Nephron (organoid): ENCODE measurements around the gene ATXN1.
A peak's percentile ranks its signal among the peaks of the same experiment; 100 is the strongest.

Experiments used
- H3K27ac Mint-ChIP-seq, 3 experiments: 2 replicates each; pipeline ENCODE4 v1.8.0; 2020; ENCODE audit warnings: mixed read lengths in 3 of 3, mild to moderate bottlenecking in 2 of 3, moderate library complexity in 1 of 3
- H3K27me3 Mint-ChIP-seq: 2 replicates; pipeline ENCODE4 v1.8.0; 2021; ENCODE audit warnings: low read depth, mild to moderate bottlenecking, moderate library complexity, mixed read lengths
- H3K36me3 Mint-ChIP-seq: 2 replicates; pipeline ENCODE4 v1.8.0; 2020; ENCODE audit warnings: low read depth, mixed read lengths
- H3K4me1 Mint-ChIP-seq: 2 replicates; pipeline ENCODE4 v1.8.0; 2020; ENCODE audit warnings: mixed read lengths
- H3K4me3 Mint-ChIP-seq, 3 experiments: 2 replicates each; pipeline ENCODE4 v1.8.0; 2020; ENCODE audit warnings: mild to moderate bottlenecking in 3 of 3, mixed read lengths in 3 of 3, moderate library complexity in 2 of 3
- H3K9me3 Mint-ChIP-seq: 2 replicates; pipeline ENCODE4 v1.8.0; 2020; ENCODE audit warnings: mixed read lengths
- TF ChIP-seq, protein P1 (sequence below), 3 experiments: fragments of 200-600 bp; sonication (generic); IDR thresholded peaks; one replicate each; pipeline ENCODE4 v1.5.0; 2021; ENCODE audit warnings: antibody characterized with exemption in 3 of 3; ENCODE audit not compliant: unreplicated experiment in 3 of 3

ATXN1 gene

DNA sequence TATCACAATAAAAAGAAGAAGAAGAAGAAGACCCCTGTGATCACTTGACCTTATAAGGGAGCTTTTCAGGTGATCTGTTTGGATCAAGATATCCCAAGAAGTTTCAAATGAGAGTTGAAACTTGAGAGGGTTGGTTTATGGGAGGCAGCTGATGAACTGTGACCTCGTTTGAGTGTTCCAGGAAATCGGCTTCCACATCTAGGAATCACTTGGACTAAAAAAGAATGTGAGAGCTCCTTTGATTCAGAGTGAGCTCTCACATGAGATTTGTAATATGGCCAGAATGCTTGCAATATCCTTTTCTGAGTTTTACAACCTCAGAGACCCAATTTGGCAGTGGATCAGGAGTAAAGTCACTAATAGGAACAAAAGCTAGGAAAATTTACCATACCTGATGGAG is 228.1 kb downstream of the ATXN1 start:
- no peaks in the 10 kb centered on the region for H3K9me3 Mint-ChIP-seq
- peaks cover 9% of the 10 kb centered on the region for H3K4me1 Mint-ChIP-seq
- TF ChIP-seq, protein P1, sequence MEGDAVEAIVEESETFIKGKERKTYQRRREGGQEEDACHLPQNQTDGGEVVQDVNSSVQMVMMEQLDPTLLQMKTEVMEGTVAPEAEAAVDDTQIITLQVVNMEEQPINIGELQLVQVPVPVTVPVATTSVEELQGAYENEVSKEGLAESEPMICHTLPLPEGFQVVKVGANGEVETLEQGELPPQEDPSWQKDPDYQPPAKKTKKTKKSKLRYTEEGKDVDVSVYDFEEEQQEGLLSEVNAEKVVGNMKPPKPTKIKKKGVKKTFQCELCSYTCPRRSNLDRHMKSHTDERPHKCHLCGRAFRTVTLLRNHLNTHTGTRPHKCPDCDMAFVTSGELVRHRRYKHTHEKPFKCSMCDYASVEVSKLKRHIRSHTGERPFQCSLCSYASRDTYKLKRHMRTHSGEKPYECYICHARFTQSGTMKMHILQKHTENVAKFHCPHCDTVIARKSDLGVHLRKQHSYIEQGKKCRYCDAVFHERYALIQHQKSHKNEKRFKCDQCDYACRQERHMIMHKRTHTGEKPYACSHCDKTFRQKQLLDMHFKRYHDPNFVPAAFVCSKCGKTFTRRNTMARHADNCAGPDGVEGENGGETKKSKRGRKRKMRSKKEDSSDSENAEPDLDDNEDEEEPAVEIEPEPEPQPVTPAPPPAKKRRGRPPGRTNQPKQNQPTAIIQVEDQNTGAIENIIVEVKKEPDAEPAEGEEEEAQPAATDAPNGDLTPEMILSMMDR (IDR thresholded peaks at IDR 0.05; ENCODE audit: unreplicated experiment in 3 of 3), result no peak
- no peak overlapping the region for H3K4me3 Mint-ChIP-seq
- no peaks in the 10 kb centered on the region for H3K27me3 Mint-ChIP-seq
- peak overlapping the region in 1 of 3 experiments; percentile 34 for H3K27ac Mint-ChIP-seq
- H3K36me3 Mint-ChIP-seq, result no peaks in the 10 kb centered on the region

DNA sequence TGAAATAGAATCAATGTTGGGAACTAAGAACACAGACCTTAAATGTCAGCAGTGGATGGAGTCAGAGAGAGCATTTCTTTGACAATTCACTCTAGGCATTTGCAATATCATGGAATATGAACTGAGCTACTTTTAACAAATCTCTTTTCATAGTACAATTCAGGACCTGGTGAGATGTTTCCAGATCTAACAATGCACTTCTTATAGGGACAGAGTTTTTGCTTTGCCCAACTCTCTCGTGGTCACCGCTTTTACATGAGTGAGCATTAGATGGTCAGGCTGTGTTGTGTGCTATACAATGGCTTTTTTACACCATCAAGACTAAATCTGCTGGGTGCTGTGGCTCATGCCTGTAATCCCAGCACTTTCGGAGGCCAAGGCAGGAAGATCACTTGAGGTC is 233.6 kb downstream of the ATXN1 start:
- H3K27me3 Mint-ChIP-seq, result no peaks in the 10 kb centered on the region
- H3K9me3 Mint-ChIP-seq, result no peaks in the 10 kb centered on the region

DNA sequence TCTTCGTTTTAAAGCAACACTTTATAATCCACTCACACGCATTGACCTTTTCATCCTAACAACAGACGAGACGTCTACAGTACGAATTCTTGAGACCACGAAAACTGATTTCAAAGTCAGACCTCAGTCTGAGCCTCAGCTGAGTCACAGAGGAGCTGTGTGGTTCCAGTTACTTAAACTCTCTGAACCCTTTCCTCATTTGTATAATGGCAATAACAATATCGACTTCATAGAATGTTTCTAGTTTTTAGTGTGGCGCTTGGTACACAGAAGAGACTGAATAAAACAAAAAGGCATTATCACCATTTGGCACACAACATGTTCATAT is 236.9 kb downstream of the ATXN1 start:
- H3K27me3 Mint-ChIP-seq, result no peaks in the 10 kb centered on the region
- peak overlapping the region in 1 of 3 experiments; percentile 19 for H3K27ac Mint-ChIP-seq
- no peaks in the 10 kb centered on the region for H3K9me3 Mint-ChIP-seq
- no peak overlapping the region for H3K4me3 Mint-ChIP-seq
- H3K4me1 Mint-ChIP-seq, result peaks cover 11% of the 10 kb centered on the region
- TF ChIP-seq, protein P1 (IDR thresholded peaks at IDR 0.05; ENCODE audit: unreplicated experiment in 3 of 3), result no peak
- peaks cover 15% of the 10 kb centered on the region for H3K36me3 Mint-ChIP-seq

More for the DNA sequence above, 233.6 kb downstream of the ATXN1 start:
- Mint-ChIP-seq H3K4me1 (peaks cover 6% of the 10 kb centered on the region), H3K36me3 (peaks cover 4% of the 10 kb centered on the region), H3K4me3 (no peak overlapping the region), H3K27ac (no peak overlapping the region)
- TF ChIP-seq, protein P1 (IDR thresholded peaks at IDR 0.05; ENCODE audit: unreplicated experiment in 3 of 3), result no peak

DNA sequence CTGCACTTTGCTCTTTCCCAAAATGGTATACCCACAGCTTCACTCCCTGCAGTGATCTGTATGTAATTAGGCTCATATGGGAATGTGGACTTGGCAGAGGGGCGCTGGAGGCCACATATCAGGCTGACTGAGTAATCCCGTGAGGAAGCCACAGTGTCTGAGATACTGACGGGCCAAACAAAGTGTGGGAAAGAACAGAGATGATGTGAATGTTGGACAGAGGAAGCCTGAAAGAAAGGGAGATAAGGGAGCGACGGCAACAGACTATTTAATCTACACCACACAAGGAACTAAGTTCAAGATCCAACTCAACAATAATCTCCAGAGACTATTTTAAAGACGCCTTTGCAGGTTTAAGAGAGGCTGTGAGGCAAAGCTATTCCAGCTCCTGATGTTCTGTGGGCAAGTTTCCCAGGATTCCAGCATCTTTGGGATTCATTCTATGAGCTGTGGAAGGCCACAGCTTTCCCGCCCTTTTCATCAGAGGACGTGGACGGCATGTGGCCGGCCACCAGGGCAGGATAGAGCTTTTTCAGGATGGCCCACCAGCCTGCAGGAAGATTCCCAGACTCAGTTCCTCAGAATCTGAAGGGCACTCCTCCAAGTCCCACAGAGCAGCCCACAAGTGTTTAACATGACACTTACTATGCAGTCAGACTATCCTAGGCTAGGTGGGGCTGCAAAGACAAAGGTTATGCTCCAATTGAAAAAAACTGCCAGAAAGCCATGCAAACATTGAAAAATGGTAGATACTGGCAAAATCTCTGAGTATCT is 237.5 kb downstream of the ATXN1 start:
- H3K27me3 Mint-ChIP-seq, result no peaks in the 10 kb centered on the region
- H3K27ac Mint-ChIP-seq, result peak overlapping the region in 2 of 3 experiments; percentile 19 to 24
- TF ChIP-seq, protein P1 (IDR thresholded peaks at IDR 0.05; ENCODE audit: unreplicated experiment in 3 of 3), result no peak
- peaks cover 15% of the 10 kb centered on the region for H3K36me3 Mint-ChIP-seq
- H3K9me3 Mint-ChIP-seq, result no peaks in the 10 kb centered on the region
- H3K4me3 Mint-ChIP-seq, result no peak overlapping the region
- H3K4me1 Mint-ChIP-seq, result peaks cover 11% of the 10 kb centered on the region

DNA sequence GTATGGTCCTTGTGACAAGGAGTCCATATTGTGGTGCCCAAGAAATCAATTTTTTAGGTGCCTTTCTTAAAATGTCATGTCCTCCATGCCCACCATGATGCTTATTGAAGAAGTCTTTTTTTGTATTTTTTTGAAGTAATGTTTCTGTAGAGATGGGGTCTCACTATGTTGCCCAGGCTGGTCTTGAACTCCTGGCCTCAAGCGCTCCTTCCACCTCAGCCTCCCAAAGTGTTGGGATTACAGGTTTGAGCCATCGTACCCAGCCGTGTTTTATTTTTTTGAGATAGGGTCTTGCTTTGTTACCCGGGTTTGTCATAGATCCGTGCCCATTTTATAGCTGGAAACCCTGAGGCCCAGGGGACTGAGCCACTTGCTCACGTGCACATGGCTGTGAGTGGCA is 238.3 kb downstream of the ATXN1 start:
- Mint-ChIP-seq H3K4me1 (peaks cover 11% of the 10 kb centered on the region), H3K27me3 (peaks cover under 1% of the 10 kb centered on the region), H3K9me3 (no peaks in the 10 kb centered on the region), H3K27ac (no peak overlapping the region), H3K36me3 (peaks cover 18% of the 10 kb centered on the region), H3K4me3 (no peak overlapping the region)
- TF ChIP-seq, protein P1 (IDR thresholded peaks at IDR 0.05; ENCODE audit: unreplicated experiment in 3 of 3), result no peak

DNA sequence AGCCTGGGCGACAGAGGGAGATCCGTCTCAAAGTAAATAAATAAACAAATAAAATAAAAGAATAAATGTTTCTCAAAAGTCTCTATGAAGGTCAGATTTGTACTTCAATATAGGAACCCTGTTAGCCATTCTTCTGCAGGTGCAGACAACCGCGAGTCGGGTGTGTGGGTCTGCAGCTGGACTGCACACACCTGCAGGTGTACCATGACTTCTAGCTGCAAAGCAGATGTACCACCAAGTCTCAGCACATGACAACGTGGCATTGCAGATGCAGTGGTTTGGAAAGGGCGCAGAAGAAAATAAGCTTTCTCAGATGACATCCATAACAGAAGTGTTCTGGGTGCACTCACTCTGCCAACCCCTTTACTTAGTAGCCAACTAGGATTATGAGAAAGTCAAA is 239.7 kb downstream of the ATXN1 start:
- peaks cover 3% of the 10 kb centered on the region for H3K27me3 Mint-ChIP-seq
- H3K4me3 Mint-ChIP-seq, result no peak overlapping the region
- peaks cover 18% of the 10 kb centered on the region for H3K36me3 Mint-ChIP-seq
- H3K4me1 Mint-ChIP-seq, result peaks cover 11% of the 10 kb centered on the region
- no peaks in the 10 kb centered on the region for H3K9me3 Mint-ChIP-seq
- TF ChIP-seq, protein P1 (IDR thresholded peaks at IDR 0.05; ENCODE audit: unreplicated experiment in 3 of 3), result no peak
- no peak overlapping the region for H3K27ac Mint-ChIP-seq
